HG02885 (cell line): Measurements from ENCODE around the gene GAS2L1.

ENCODE experiments used
- ATAC-seq: cut with Tn5 transposase; IDR thresholded peaks from one replicate; pipeline ENCODE4 v1.9.1; 2021; ENCODE audit warnings: mild to moderate bottlenecking; ENCODE audit not compliant: unreplicated experiment, poor library complexity

GAS2L1 gene

GRCh38 chr22:29308148-29308790 lies 1.8 kb downstream of the GAS2L1 start:
- ATAC-seq = no peak

DNA sequence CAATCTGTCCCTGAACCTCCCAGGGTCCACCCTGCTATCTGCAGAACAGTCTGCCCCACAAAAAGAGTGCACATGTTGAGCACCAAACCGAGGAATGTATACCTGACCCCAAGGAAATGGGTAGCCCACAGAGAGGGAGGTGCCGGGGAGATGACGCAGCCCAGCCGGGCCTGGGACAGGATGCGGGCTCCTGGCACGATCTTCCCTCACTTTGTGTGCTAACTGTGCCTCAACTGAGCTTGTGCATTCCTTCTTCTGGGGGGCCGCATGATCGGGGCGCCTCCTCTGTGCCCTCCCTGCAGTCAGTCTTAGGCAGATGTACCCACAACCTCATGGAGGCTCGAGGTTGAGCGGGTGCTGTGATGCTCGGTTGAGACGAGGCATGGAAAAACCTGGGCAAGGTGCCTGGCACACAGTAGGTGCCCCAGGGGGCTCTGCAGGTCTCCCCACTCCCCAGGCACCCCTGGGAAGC lies 2.4 kb downstream of the GAS2L1 start:
- ATAC-seq = no peak

- ATAC-seq = no peak
These were observed 3.0 kb downstream of the GAS2L1 start for GRCh38 chr22:29309332-29310064.

DNA sequence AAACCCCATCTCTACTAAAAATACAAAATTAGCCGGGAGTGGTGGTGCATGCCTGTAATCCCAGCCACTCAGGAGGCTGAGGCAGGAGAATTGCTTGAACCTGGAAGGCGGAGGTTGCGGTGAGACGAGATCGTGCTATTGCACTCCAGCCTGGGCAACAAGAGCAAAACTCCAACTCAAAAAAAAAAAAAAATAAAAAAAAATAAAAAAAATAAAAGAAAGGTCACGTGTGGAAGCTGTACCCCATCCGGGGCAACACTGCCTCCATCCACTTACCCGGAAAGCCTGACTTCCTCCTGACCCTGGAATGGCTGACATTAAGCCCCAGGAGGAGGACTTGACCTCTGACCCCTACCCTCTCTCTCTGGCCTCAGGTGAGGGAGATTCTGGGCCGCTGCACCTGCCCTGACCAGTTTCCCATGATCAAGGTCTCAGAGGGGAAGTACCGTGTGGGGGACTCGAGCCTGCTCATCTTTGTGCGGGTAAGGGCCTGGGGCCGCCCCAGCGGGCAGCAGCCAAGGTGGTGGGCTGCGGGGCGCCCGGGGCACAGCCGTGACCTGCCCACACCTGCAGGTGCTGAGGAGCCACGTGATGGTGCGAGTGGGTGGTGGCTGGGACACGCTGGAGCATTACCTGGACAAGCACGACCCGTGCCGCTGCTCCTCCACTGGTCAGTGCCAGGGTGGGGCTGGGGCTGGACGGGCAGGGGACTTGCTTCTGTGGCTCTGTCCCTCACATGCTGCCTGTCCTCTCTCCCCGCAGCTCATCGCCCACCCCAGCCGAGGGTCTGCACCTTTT lies 3.8 kb downstream of the GAS2L1 start:
- ATAC-seq = no peak

- no peak for ATAC-seq
These were observed 4.5 kb downstream of the GAS2L1 start for GRCh38 chr22:29310863-29311339.

GRCh38 chr22:29311464-29312217 lies 5.2 kb downstream of the GAS2L1 start:
- ATAC-seq = no peak

GRCh38 chr22:29312218-29313125 lies 6.0 kb downstream of the GAS2L1 start:
- ATAC-seq = no peak

- ATAC-seq = no peak
These were observed 6.7 kb downstream of the GAS2L1 start for GRCh38 chr22:29313126-29313575.

GRCh38 chr22:29313576-29314466 lies 7.4 kb downstream of the GAS2L1 start:
- no peak for ATAC-seq

DNA sequence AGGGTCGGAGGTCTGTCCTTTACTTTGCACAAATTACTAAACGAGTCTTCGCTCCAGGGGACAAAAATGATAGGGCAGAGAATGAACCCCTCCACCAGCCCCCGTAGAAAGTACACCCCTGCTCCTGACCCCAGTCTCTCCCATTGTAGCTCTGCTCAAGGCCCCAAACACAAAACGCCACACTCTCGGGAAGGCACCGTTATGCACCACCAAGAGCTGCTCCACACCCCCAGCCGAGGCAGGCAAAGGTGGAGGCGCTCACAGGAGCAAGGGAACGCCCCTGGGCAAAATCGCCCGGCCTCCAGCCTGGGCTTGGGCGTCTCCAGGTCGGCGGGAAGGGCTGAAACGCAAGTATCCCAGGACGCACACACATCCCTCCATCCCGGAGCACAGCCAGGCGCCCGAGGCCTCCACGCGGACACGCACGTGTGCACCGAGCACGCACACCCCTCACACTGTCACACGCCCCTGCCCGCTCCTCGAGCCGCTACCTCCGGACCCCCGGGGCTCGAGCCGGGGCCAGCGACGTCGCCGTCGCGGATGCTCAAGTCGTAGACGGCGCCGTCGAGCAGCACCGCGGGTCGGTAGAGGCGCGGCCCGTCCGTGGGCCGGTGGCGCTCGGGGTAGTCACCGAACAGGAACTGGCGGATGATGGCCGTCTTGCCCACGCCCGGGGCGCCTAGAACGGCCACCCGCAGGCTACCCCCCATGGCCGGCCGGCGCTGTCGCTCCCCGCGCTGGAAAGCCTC lies 8.3 kb downstream of the GAS2L1 start:
- no peak for ATAC-seq

DNA sequence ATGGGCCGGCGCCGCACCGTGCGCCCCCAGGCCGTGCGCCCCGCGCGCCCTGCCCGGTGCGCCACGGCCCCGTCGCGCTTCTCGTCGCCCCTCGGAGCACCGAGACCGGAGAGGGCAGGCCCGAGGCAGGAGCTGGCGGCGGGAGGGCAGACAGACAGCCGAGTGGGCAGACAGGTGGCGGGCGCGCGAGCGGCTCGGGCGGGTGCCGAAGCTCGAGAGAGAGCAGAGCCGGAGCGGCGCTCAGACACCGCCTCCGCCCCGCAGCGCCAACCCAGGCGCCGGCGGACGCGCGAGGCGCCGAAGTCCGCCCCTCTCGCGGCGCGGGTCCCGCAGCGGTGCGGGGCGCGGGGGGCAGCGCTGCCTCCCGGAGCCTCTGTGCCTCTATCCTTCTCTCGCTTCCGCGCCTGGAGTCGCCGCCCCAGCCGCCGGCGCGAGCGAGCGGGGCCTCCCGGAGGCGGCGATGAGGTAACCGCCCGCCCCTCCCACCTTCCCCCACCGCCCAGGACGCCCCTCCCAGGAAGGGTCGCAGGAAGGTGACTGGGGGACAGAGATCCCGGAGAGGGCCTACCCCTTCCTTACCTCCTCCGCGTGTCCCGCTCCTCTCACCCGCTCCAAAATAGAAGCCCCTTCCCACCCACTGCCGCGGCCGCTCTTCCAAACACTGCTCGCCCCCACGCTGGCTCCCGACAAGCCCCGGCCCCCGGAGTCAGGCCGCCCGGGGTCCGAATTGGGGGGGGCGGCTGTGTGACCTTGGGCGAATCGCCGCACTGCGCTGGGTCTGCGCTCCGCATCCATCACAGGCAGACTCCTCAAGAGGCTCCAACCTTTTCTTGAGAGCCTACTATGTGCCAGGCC lies 9.1 kb downstream of the GAS2L1 start, which contains the start of gene RASL10A:
Gene RASL10A, minus strand, starts transcription at position 412 of the 855 bp plus-strand sequence. CDS start 451 bp downstream, outside the sequence.
- no peak for ATAC-seq

DNA sequence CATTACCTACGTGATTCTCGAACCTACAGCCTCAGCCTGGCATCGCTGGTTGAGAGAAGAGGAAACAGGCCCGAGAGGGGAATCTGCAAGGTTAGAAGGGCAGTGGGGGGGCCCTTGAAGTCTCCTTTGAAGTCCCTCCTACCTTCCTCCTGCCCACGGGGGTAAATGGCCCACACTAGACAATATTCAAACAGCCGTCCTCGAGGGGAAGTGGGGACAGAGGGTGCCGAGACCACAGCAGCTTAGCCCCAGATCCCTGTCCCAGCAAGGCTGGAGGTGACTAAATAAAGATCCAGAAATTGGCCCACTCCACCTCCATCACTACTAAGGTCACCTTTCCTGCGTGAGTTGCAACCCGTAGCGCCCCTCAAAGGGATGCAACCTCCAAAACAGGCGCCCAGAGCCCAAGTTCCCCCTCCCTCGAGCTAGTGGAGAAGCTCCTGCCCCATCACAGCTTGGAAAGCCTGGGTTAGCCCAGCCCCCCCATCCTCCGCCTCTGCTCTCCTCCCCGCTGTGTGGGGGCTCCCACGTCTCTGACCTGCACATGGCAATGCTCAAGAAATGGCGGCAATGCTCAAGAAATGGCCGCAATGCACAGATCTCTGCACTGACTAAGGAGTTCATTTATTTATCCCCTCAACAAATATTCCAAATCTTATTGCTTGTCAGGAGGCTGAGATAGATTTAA lies 9.8 kb downstream of the GAS2L1 start:
- ATAC-seq = no peak

DNA sequence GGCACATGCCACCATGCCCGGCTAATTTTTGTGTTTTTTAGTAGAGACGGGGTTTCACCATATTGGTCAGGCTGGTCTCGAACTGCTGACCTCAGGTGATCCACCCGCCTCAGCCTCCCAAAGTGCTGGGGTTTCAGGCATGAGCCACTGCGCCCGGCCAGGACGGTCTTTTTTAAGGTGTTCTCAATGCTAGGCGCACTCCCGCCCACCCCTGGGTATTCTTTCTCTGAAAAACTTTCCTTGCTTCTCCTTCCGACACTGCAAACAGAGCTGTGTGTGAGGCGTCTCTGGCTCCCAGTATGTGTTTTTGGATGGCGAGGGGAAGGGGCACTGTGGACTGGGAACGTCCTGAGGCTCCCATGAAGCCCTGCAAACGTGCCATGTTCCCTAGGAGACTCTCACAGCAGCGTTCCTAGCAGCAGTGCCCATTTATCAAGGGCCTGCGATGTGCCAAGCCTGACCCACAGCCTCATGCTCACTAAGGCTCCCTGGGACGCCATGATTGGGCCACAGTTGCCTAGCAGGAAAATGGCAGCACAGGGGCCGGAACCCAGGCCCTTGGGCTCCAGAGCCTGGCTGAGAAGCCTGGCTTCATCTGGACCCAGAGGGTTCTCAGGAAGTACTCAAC lies 11.5 kb downstream of the GAS2L1 start:
- no peak for ATAC-seq

DNA sequence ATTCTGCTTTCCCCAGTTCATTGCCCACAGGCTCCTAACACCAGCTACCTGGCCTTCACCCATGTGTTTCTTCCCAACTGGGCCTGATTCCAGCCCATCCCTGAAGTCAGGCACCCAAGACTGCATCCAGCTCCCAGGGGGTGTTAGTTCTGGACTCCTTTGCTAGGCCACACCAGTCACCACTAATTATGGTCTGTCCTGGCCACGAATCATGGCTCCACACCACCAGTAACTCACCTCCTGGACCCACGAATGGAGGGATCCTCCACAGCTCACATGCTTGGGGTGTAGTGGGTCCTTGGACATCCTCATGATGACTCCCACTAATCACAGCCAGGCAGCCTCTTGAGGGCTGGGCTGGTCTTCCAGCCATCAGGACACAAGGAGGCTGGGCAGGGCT lies 12.6 kb downstream of the GAS2L1 start:
- no peak for ATAC-seq

DNA sequence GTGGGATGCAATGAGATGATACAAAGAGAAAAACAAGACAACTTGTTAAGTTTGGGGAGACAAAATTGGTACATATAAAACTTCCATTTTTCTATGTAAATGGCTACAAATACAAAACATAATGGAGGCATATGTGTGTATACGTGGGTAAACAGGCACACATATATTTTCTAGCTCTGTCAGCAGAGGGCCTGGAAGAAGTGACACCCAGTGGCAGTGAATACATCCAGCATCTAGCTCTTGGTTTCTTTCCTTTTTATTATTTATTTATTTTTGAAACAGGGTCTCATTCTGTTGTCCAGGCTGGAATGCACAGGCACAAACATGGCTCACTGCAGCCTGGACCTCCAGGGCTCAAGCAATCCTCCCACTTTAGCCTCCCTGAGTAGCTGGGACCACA lies 14.1 kb downstream of the GAS2L1 start:
- no peak for ATAC-seq
